GM10266 (cell line): ENCODE results near the gene TRAF7.
"Not testable (repeated sequence)": the region's sequence is repeated elsewhere in the genome, so short reads cannot be mapped to it uniquely, and the experiment has no call there.

ENCODE experiments used
- DNase-seq: peaks from one replicate; pipeline ENCODE4 v3.0.0; 2012; ENCODE audit errors: extremely low spot score
- CTCF ChIP-seq: IDR thresholded peaks from 2 replicates; pipeline ENCODE4 v1.5.1; 2012; ENCODE audit warnings: mild to moderate bottlenecking, low read depth; ENCODE audit not compliant: control insufficient read depth, insufficient read depth; ENCODE audit errors: missing control alignments

Gene TRAF7

GRCh38 chr16:2127630-2128280 is 27.8 kb upstream of the TRAF7 start:
- DNase-seq = not testable (repeated sequence)

- DNase-seq = not testable (repeated sequence)
These were observed 26.3 kb upstream of the TRAF7 start for GRCh38 chr16:2129251-2129650.

- DNase-seq = not testable (repeated sequence)
These were observed 25.6 kb upstream of the TRAF7 start for GRCh38 chr16:2129890-2130447.

- not testable (repeated sequence) for DNase-seq
These were observed 21.8 kb upstream of the TRAF7 start for GRCh38 chr16:2133797-2134196.

- DNase-seq = not testable (repeated sequence)
These were observed 20.5 kb upstream of the TRAF7 start for GRCh38 chr16:2135071-2135470.

GRCh38 chr16:2135770-2136490 is 19.7 kb upstream of the TRAF7 start, which contains the start of gene PKD1:
TSS of gene PKD1 (minus strand) at chr16:2135898. CDS start at chr16:2135689, 209 bp downstream.
- DNase-seq = peak; percentile 34

- DNase-seq = no peak
- TF ChIP-seq CTCF = no peak
These were observed 12.4 kb upstream of the TRAF7 start for GRCh38 chr16:2142942-2143877.

GRCh38 chr16:2143878-2144485 is 11.6 kb upstream of the TRAF7 start:
- no peak for DNase-seq
- TF ChIP-seq CTCF = no peak

- TF ChIP-seq CTCF = no peak
- no peak for DNase-seq
These were observed 9.7 kb upstream of the TRAF7 start for GRCh38 chr16:2145843-2146242.

GRCh38 chr16:2147378-2147777 is 8.2 kb upstream of the TRAF7 start:
- DNase-seq = no peak
- no peak for TF ChIP-seq CTCF
